Tibial nerve (tissue), 4 donors: ENCODE results near the gene PFKFB2.

Experiments used
- EP300 ChIP-seq, 2 donors: sonication (generic); formaldehyde crosslinking; IDR thresholded peaks; one replicate each; pipeline ENCODE4 v1.6.1; 2017; ENCODE audit warnings: antibody characterized with exemption in 2 of 2, mild to moderate bottlenecking in 1 of 2
- POLR2A ChIP-seq, 2 donors: fragments of 450-650 bp; IDR thresholded peaks; one replicate each; pipeline ENCODE4 v1.6.1; 2017; ENCODE audit warnings: antibody characterized with exemption in 2 of 2, mild to moderate bottlenecking in 2 of 2, moderate library complexity in 2 of 2
- TF ChIP-seq, protein P1 (sequence below), 5 experiments: fragments of 200-600 bp in 3 of 5; fragments of 450-650 bp in 2 of 5; sonication (generic) in 3 of 5; IDR thresholded peaks; one replicate each; pipeline ENCODE4 v1.5.1; 2016 to 2019; ENCODE audit warnings: antibody characterized with exemption in 5 of 5, mild to moderate bottlenecking in 3 of 5, moderate library complexity in 2 of 5

DNA sequence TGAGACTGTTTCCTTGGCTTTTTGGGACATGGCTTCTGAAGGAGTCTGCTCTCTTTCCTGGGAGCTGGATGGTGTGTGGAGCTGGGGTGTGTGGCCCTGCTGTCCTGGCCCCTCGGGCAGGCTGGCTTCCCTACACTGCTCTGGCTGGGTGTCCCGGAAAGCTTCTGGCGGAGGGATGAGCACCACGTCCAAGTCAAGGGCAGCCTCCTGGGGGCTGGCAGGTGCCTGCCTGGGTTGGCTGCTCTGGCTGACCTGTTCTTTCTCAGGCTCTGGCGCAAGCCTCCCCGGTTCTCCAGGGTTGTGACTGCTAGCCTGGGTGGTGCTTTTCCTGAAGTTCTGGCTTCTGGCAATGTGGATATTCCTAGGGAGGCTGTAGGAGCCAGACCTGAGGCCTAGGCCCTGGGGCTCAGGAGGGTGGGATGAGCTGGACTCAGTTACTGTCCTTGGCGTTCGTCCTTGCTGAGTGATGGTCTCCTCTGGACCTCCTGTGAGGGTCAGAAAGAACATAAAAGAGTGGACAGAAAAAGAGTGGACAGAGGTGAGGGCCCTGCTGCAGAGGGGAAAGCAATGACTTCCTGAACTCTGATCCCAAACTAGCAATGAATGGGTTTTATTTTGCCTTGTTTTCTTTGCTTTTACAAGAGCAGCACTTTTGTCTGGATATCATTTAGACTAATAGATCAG, 29.9 kb upstream of the PFKFB2 start:
- TF ChIP-seq, protein P1, sequence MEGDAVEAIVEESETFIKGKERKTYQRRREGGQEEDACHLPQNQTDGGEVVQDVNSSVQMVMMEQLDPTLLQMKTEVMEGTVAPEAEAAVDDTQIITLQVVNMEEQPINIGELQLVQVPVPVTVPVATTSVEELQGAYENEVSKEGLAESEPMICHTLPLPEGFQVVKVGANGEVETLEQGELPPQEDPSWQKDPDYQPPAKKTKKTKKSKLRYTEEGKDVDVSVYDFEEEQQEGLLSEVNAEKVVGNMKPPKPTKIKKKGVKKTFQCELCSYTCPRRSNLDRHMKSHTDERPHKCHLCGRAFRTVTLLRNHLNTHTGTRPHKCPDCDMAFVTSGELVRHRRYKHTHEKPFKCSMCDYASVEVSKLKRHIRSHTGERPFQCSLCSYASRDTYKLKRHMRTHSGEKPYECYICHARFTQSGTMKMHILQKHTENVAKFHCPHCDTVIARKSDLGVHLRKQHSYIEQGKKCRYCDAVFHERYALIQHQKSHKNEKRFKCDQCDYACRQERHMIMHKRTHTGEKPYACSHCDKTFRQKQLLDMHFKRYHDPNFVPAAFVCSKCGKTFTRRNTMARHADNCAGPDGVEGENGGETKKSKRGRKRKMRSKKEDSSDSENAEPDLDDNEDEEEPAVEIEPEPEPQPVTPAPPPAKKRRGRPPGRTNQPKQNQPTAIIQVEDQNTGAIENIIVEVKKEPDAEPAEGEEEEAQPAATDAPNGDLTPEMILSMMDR (IDR thresholded peaks at IDR 0.05), result no peak
- TF ChIP-seq POLR2A (IDR thresholded peaks at IDR 0.05) (no peak), EP300 (IDR thresholded peaks at IDR 0.05) (no peak)
